ENCODE results near the gene PHF11.
"Not testable (repeated sequence)": the region's sequence is repeated elsewhere in the genome, so short reads cannot be mapped to it uniquely, and the experiment has no call there.

The PHF11 gene

GRCh38 chr13:49495783-49496762, at the start of gene PHF11:
PHF11 (plus strand) TSS chr13:49495953; CDS start chr13:49496002, 49 bp downstream.
- DNase-seq (ENCODE audit: low spot score) (peak; percentile 75), FAIRE-seq (no peak)

GRCh38 chr13:49446473-49446872, 49.3 kb upstream of the PHF11 start:
- FAIRE-seq = no peak

GRCh38 chr13:49448753-49449152, 47.0 kb upstream of the PHF11 start:
- DNase-seq (ENCODE audit: low spot score) (no peak), FAIRE-seq (no peak)

More at GRCh38 chr13:49446473-49446872, 49.3 kb upstream of the PHF11 start:
- no peak for DNase-seq (ENCODE audit: low spot score)

GRCh38 chr13:49450105-49450819, 45.5 kb upstream of the PHF11 start:
- FAIRE-seq = no peak
- DNase-seq (ENCODE audit: low spot score) = no peak

GRCh38 chr13:49452725-49453457, 42.9 kb upstream of the PHF11 start:
- FAIRE-seq (no peak), DNase-seq (ENCODE audit: low spot score) (no peak)

GRCh38 chr13:49453465-49453864, 42.3 kb upstream of the PHF11 start:
- DNase-seq (ENCODE audit: low spot score) = no peak
- FAIRE-seq = no peak

GRCh38 chr13:49454388-49455006, 41.3 kb upstream of the PHF11 start:
- no peak for DNase-seq (ENCODE audit: low spot score)
- no peak for FAIRE-seq

- no peak for FAIRE-seq
Observed at GRCh38 chr13:49455007-49455398, 40.8 kb upstream of the PHF11 start.

GRCh38 chr13:49456156-49456555, 39.6 kb upstream of the PHF11 start:
- DNase-seq (ENCODE audit: low spot score) (no peak), FAIRE-seq (no peak)

More at GRCh38 chr13:49455007-49455398, 40.8 kb upstream of the PHF11 start:
- no peak for DNase-seq (ENCODE audit: low spot score)

- DNase-seq (ENCODE audit: low spot score) (no peak), FAIRE-seq (no peak)
Observed at GRCh38 chr13:49457221-49457620, 38.5 kb upstream of the PHF11 start.

GRCh38 chr13:49459580-49459979, 36.2 kb upstream of the PHF11 start:
- FAIRE-seq (no peak), DNase-seq (ENCODE audit: low spot score) (no peak)

GRCh38 chr13:49464085-49464484, 31.7 kb upstream of the PHF11 start:
- DNase-seq (ENCODE audit: low spot score) = no peak
- no peak for FAIRE-seq

GRCh38 chr13:49464621-49465325, 31.0 kb upstream of the PHF11 start:
- no peak for DNase-seq (ENCODE audit: low spot score)
- FAIRE-seq = no peak

- FAIRE-seq (no peak), DNase-seq (ENCODE audit: low spot score) (no peak)
Observed at GRCh38 chr13:49466292-49466838, 29.4 kb upstream of the PHF11 start.

- no peak for FAIRE-seq
- no peak for DNase-seq (ENCODE audit: low spot score)
Observed at GRCh38 chr13:49472186-49472585, 23.6 kb upstream of the PHF11 start.

- FAIRE-seq = no peak
Observed at GRCh38 chr13:49476529-49476928, 19.2 kb upstream of the PHF11 start.

GRCh38 chr13:49481788-49482187, 14.0 kb upstream of the PHF11 start:
- DNase-seq (ENCODE audit: low spot score) (no peak), FAIRE-seq (no peak)

More at GRCh38 chr13:49476529-49476928, 19.2 kb upstream of the PHF11 start:
- DNase-seq (ENCODE audit: low spot score) = no peak

- no peak for DNase-seq (ENCODE audit: low spot score)
- no peak for FAIRE-seq
Observed at GRCh38 chr13:49488563-49488962, 7.2 kb upstream of the PHF11 start.

- DNase-seq (ENCODE audit: low spot score) (no peak), FAIRE-seq (no peak)
Observed at GRCh38 chr13:49494645-49495044, 1.1 kb upstream of the PHF11 start.

GRCh38 chr13:49496837-49497236, 1.1 kb downstream of the PHF11 start:
- not testable (repeated sequence) for DNase-seq (ENCODE audit: low spot score); FAIRE-seq

Measured in RCC 7860 (cell line).